ENCODE results near the gene KCNQ2.
"Not testable (repeated sequence)": the region's sequence is repeated elsewhere in the genome, so short reads cannot be mapped to it uniquely, and the experiment has no call there.

KCNQ2 gene

DNA sequence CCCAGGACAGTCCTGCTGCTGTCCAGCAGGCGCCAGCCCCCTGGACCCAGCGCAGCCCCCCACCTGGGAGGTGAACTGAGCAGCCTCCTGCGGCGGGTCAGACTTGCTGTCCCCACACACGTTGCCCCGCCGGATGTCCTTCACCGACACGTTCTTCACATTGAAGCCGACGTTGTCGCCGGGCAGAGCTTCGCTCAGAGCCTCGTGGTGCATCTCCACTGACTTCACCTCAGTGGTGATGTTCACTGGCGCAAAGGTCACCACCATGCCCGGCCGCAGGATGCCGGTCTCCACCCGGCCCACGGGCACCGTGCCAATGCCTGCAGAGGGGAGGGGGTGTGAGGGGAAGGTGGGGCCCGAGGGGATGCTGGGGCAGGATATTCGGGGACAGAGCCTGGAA, 18.0 kb upstream of the KCNQ2 start:
- DNase-seq: no peak

GRCh38 chr20:63488315-63489251, 16.1 kb upstream of the KCNQ2 start:
- DNase-seq: no peak

DNA sequence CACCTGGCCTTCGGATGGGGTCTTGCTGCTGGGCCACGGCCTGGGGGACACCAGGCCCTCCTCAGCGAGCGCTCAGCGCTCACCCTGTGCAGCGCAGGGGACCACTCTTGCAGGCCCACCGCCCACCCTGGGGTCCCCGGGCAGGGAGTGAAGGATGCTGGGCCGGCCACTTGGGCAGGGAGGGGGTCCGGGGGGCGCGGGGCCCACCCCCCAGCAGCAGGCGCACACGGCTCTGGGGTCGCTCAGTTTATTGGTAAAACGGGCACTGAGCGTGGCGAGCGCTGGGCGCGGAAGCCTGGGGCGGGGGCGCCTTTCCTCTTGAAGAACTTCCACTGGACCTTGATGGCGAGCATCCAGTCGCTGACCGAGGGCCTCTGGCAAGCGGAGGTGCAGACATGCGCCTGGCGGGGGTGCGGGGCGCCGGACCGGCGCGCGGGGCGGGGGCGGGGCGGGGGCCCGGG, 15.4 kb upstream of the KCNQ2 start:
- no peak for DNase-seq

DNA sequence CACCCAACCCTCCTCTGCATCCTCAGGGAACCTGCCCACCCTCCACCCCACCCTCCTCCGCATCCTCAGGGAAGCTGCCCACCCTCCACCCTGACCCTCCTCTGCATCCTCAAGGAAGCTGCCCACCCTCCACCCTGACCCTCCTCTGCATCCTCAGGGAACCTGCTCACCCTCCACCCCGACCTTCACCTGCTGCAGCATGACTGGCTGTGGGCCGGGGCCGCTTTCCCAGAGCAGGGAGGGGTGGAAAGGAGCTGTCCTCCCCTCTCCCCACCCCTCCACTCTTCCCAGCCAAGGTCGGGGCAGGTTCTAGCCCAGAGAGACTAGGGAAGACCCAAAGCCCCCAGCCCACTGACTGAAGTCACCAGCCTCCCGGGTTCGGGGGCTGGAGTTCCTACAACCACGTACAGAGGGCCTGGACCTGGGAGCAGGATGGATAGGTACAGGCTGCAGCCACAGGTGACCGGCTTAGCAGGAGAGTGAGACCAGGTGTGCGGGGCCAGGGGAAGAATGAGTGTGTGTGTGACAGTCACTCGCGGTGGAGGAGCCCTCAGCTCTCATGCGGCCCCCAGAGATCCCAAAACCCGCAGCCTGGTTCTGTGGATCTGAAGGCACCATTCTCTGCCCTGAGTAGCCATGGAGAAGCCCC, 14.8 kb upstream of the KCNQ2 start:
- no peak for DNase-seq

DNA sequence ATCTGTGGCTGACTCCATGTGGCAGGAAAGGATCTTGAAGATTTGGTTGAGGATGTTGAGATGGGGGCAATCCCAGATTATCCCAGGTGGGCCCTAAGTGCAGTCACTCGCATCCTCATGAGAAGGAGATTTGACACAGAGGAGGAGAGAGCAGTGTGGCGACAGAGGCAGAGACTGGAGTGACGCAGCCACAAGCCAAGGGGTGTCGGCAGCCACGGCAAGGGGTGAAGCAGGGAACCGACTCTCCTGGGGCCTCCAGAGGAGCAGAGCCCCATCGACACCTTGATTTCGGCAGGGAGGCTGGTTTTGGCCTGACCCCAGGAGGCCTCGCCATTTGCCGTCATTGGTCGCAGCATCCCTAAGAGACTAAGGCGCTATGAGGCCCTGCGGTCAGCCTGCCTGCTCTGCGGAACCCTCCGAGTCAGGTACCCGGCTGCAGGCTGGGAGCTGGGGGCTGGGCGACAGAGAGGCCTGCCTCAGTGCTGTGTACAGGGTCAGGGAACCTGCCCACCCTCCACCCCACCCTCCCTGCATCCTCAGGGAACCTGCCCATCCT, 13.9 kb upstream of the KCNQ2 start:
- no peak for DNase-seq

GRCh38 chr20:63484651-63485403, 12.4 kb upstream of the KCNQ2 start:
- DNase-seq: no peak

DNA sequence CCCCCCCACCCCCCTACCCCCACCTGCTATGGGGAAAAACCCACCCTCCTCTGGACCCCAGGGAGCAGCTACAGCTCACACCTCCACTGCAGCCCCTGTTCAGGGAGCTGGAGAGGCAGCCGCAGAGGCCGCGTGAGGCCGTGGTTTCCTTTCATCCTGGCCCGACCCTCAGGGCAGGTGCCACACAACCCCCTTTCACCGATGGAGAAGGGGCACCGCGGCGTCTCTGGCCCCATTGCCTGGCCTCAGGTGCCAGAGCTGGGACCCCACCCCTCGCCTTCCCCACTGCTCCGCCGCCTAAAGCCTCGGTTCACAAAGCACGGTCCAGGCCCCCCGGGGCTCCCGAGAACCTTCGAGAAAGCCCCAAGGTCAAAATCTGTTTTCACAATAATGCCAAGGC, 11.8 kb upstream of the KCNQ2 start:
- DNase-seq: no peak

DNA sequence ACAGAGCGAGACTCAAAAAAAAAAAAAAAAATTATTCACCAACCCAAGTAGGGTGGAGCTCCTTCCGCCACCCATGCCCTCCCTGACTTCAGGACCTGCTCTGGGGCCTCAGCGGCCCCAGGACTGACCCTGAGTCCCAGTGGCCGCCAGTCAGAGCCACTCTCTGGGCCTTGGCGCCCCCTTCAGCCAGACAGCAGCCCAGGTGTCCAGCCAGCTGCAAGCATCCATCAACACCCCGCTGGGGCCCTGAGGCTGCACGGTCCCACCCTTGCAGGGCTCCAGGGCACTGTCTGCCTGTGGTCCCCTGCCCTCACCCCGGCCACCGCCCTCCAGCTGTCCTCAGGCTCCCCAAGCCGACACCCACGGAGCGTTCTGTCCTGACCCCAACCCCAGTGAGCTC, 11.4 kb upstream of the KCNQ2 start:
- no peak for DNase-seq

DNA sequence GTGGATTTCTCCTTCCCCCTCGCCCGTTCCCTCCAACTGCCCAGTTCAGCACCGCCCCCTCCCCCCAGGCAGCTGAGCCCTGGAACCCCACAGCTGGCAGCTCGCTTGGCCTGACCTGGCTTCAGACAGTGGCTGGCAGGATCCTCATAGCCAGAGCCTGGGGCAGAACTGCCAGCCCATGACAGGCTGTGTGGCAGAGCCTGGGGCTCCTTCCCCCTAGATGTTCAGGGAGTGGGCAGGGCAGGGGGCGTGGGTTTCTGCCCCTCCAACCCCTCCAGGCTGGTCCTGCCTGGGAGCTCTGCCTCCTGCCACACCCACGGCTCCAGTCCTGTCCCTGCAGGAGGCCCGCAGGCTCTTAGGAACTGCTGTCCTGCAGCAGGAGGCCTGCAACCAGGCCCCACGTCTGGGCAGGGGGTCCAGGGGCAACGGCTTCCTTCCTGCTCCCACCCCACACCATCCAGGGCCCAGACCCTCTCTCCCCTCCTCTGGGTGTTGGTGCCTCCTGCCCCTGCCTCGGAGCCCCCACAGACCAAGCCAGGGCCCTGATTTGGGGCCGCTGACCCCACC, 9.6 kb upstream of the KCNQ2 start:
- no peak for DNase-seq

GRCh38 chr20:63481503-63481902, 9.0 kb upstream of the KCNQ2 start:
- no peak for DNase-seq

GRCh38 chr20:63479695-63480419, 7.4 kb upstream of the KCNQ2 start:
- not testable (repeated sequence) for DNase-seq

DNA sequence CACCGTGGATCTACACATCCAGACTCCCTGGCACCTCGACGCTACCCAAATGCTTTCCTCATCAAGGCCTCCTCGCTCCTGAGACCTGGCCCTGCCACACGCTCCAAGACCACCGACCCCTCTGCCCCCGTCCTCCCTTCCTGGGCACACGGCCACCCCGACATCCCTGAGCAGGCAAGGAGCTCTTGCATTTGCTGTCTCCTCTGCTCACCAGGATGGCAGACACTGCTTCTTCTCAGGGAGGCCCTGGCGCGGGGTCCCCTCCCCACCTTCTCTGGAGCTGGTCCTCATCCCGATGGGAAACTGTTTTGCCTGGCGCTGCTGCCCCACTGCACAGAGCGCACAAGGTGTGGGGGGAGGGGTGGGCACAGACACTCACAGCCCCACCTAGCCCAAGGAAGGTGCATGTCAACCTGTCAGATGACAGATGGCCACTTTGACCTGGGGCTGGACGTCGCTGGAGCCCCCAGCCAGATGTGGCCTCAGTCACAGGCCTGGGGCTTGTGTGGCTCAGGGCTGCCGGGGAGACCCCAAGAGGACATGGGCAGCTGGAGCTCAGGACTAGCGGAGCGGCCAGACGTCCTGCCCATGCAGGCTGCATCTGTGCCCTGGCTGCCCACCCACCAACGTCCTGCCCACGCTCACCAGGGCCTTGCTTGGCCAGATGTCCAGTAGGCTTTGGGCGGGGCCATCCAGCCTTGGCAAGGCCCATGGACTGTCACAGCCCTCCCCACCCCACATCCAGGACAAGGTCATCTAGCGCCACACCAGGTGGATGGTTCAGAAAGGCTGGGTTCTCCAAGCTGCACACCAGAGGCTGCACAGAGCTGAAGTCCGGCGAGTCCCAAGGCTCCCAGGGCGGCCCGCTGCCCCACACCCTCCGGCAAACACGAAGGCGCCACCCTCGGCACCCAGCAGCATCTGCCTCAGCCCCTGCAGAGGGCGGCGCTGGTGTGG, 6.2 kb upstream of the KCNQ2 start:
- DNase-seq: no peak

DNA sequence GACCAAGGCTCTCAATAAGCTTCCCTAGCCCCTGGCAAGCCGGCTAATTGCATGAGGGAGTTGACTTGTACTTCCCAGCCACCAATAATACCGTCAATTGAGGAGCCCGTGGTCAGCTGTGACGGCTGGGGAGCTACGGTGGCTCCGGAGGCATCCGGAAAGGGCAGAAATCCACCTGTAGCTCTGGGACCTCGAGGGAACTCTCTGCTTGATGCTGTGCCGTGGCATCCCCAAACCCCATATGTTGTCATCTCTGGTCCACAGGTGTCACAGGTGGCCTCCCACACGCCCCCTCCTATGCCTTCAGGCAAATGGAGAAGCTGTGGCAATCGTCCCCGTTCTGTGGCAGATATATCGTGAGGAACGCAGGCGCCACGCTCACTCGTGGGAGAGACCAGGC, 5.5 kb upstream of the KCNQ2 start:
- no peak for DNase-seq

DNA sequence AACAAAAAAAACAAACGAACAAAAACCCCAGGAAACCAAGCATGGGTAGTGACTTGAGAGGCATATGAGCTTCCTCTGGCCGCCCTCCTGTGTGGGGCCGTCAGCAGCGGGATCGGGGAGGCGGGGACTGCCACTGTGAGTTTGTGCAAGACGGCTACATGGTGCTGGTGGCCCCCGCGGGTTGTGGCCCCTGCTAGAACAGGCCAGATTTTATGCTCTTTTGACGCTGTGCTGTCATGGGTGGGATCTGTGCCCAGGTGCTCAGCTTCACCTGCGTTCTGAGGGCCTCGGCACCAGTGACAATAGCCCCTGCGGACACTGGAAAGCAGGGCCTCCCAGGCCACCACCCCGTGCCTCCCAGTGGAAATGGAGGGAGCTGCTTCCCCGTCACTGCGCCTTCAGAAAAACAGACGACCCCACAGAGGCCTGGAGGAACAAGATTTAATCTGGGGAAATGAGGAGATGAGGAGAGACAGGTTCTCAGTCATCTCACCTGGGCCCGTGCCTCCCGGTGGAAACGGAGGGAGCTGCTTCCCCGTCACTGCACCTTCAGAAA, 4.7 kb upstream of the KCNQ2 start:
- DNase-seq: no peak

DNA sequence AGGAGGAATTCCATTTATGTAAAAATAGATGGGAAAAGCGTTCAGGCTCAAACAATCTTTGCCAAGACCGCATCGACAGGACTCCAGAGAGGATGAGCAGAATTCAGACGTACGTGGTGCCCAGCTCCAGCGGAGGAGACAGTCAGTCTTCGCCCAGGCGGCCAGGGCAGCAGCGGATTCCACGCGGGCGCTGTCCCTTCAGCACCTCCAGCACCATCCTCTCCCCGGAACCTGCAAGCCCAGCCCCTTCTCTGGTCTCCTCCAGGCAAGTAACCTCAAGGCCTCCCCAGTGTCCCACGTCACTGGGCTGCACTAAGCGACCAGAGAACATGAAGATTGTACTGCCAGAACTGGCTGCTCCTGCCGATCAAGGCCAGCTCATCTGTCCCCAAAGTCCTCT, 2.8 kb upstream of the KCNQ2 start:
- DNase-seq: no peak

- no peak for DNase-seq
Measured at GRCh38 chr20:63473555-63474449, 1.3 kb upstream of the KCNQ2 start.

DNA sequence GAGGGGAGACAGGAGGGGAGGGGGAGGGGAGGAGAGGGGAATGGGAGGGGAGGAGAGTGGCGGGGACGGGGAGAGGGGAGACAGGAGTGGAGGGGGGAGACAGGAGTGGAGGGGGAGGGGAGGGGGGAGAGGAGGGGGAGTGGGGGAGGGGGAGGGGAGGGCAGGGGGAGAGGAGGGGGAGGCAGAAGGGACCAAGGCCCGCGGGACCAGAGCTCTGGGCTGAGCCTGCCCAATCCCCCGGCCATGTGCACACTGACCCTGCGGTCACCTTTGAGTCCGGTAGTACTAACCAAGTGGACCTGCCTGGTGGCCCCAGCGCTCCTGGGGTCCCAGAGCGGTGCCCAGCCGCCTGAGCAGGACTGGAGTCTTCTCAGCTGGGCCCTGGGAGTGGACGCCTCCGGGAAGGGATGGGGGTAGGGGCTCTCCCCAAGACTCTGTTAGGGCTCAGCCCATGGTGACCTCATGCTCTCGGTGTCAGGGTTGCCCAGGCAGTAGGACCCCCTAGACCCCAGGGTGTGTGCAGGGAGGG, 471 bp upstream of the KCNQ2 start:
- no peak for DNase-seq

GRCh38 chr20:63471717-63471980, 806 bp downstream of the KCNQ2 start:
- DNase-seq: no peak

- DNase-seq: no peak
Measured at GRCh38 chr20:63471002-63471716, 1.3 kb downstream of the KCNQ2 start.
